Neural progenitor cell (in vitro differentiated cells): Measurements from ENCODE around the gene CCDC102B. TPM values are rescaled to one million over a fixed set of nuclear protein-coding genes. Genes with fewer than 3 reads are reported as not detected.

Experiments used
- DNase-seq: peaks from one replicate; pipeline ENCODE4 v3.0.0-alpha.2; 2016; ENCODE audit warnings: low spot score
- H2AFZ ChIP-seq: fragments of 200-600 bp; sonication (generic); replicated peaks from 2 replicates; pipeline ENCODE4 v1.6.1; 2016; ENCODE audit warnings: antibody characterized with exemption
- H3F3A ChIP-seq: fragments of 200-600 bp; sonication (generic); 2 replicates; pipeline ENCODE4 v1.6.1; 2016; ENCODE audit warnings: antibody characterized with exemption, low read depth
- H3K27ac ChIP-seq: fragments of 200-600 bp; sonication (generic); 2 replicates; pipeline ENCODE4 v1.5.1; 2016; ENCODE audit warnings: mild to moderate bottlenecking
- H3K27me3 ChIP-seq: fragments of 200-600 bp; sonication (generic); 2 replicates; pipeline ENCODE4 v1.6.1; 2016; ENCODE audit warnings: mild to moderate bottlenecking, moderate library complexity
- H3K36me3 ChIP-seq: fragments of 200-600 bp; sonication (generic); 2 replicates; pipeline ENCODE4 v1.5.1; 2016
- H3K4me1 ChIP-seq: fragments of 200-600 bp; sonication (generic); 2 replicates; pipeline ENCODE4 v1.6.1; 2016; ENCODE audit warnings: mixed run types
- H3K4me2 ChIP-seq: fragments of 200-600 bp; sonication (generic); 2 replicates; pipeline ENCODE4 v1.6.1; 2016
- H3K4me3 ChIP-seq: fragments of 200-600 bp; sonication (generic); 2 replicates; pipeline ENCODE4 v1.5.1; 2016
- H3K79me2 ChIP-seq: fragments of 200-600 bp; sonication (generic); 2 replicates; pipeline ENCODE4 v1.6.1; 2016; ENCODE audit warnings: low read depth
- H3K9ac ChIP-seq: fragments of 200-600 bp; sonication (generic); 2 replicates; pipeline ENCODE4 v1.6.1; 2016
- H3K9me3 ChIP-seq: fragments of 200-600 bp; sonication (generic); 2 replicates; pipeline ENCODE4 v1.5.1; 2016; ENCODE audit warnings: low read depth
- H4K20me1 ChIP-seq: fragments of 200-600 bp; sonication (generic); 2 replicates; pipeline ENCODE4 v1.6.1; 2016; ENCODE audit warnings: low read depth
- H3K27ac Mint-ChIP-seq: 3 replicates; pipeline ENCODE4 v1.8.0; 2021; ENCODE audit warnings: mixed read lengths
- H3K27me3 Mint-ChIP-seq: 2 replicates; pipeline ENCODE4 v1.8.0; 2022; ENCODE audit warnings: low read depth, mild to moderate bottlenecking, inconsistent platforms, moderate library complexity, mixed read lengths; ENCODE audit not compliant: insufficient read depth
- H3K36me3 Mint-ChIP-seq: 3 replicates; pipeline ENCODE4 v1.8.0; 2021; ENCODE audit warnings: mixed read lengths
- H3K4me1 Mint-ChIP-seq: 3 replicates; pipeline ENCODE4 v1.8.0; 2021; ENCODE audit warnings: mixed read lengths
- H3K4me3 Mint-ChIP-seq: 3 replicates; pipeline ENCODE4 v1.8.0; 2021; ENCODE audit warnings: mild to moderate bottlenecking, moderate library complexity, mixed read lengths
- H3K9me3 Mint-ChIP-seq: 3 replicates; pipeline ENCODE4 v1.8.0; 2020; ENCODE audit warnings: mixed read lengths
- EZH2 ChIP-seq: fragments of 200-600 bp; sonication (generic); IDR thresholded peaks from 2 replicates; pipeline ENCODE4 v1.6.1; 2017; ENCODE audit warnings: antibody characterized with exemption, mild to moderate bottlenecking, moderate library complexity
- EZH2phosphoT487 ChIP-seq: fragments of 200-600 bp; sonication (generic); IDR thresholded peaks from 2 replicates; pipeline ENCODE4 v1.6.1; 2017; ENCODE audit warnings: antibody characterized with exemption
- total RNA-seq: library from RNA; depleted of rRNA; stranded (reverse); fragments of >200 nt; gene quantifications from 2 replicates; pipeline ENCODE4 v1.2.3, GENCODE V29; 2015; ENCODE audit warnings: low replicate concordance
- TF ChIP-seq, protein P1 (sequence below): fragments of 200-600 bp; sonication (generic); IDR thresholded peaks from 2 replicates; pipeline ENCODE4 v1.5.1; 2017; ENCODE audit warnings: antibody characterized with exemption, mild to moderate bottlenecking

The CCDC102B gene
- 14.1 and 26.2 TPM in 2 replicates for total RNA-seq

DNA sequence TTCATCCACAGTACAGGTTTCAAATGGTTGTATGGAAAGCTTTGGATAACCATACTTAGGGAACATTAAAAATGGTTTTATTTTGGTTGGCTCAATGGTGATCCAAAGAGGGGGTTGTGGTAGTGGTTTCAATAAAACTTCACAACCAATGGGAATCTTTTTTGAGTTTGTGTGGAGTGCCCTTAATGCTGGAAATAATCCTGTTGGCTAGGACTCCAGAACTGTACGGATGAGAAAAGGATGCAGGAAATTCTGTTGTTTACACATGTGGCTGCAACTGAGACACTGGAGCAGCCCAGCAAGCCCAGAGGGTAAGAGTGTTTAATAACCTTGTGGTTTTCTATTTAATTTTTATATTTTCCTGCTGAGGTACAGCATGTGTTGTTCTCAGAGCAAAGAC is at the start of gene CCDC102B:
TSS of gene CCDC102B (plus strand) at position 210 of the 400 bp plus-strand sequence. CDS start 38,684 bp downstream, outside the sequence.
- Mint-ChIP-seq H3K27ac (peak within 1 kb of the TSS; percentile 24), H3K27me3 (no peaks in the 10 kb centered on the region), H3K9me3 (no peaks in the 10 kb centered on the region), H3K4me1 (no peaks in the 10 kb centered on the region), H3K4me3 (no peak within 1 kb of the TSS), H3K36me3 (peaks cover 1% of the 10 kb centered on the region)
- Histone ChIP-seq H3F3A (no peaks in the 10 kb centered on the region), H3K36me3 (no peaks in the 10 kb centered on the region), H3K9me3 (no peaks in the 10 kb centered on the region), H3K27me3 (no peaks in the 10 kb centered on the region), H3K79me2 (no peaks in the 10 kb centered on the region), H3K4me1 (no peaks in the 10 kb centered on the region), H3K9ac (no peak within 1 kb of the TSS), H2AFZ (no peak within 1 kb of the TSS), H4K20me1 (no peaks in the 10 kb centered on the region), H3K27ac (no peak within 1 kb of the TSS), H3K4me3 (no peak within 1 kb of the TSS), H3K4me2 (no peak within 1 kb of the TSS)
- no peak for TF ChIP-seq EZH2phosphoT487
- TF ChIP-seq EZH2, result no peak
- TF ChIP-seq, protein P1, sequence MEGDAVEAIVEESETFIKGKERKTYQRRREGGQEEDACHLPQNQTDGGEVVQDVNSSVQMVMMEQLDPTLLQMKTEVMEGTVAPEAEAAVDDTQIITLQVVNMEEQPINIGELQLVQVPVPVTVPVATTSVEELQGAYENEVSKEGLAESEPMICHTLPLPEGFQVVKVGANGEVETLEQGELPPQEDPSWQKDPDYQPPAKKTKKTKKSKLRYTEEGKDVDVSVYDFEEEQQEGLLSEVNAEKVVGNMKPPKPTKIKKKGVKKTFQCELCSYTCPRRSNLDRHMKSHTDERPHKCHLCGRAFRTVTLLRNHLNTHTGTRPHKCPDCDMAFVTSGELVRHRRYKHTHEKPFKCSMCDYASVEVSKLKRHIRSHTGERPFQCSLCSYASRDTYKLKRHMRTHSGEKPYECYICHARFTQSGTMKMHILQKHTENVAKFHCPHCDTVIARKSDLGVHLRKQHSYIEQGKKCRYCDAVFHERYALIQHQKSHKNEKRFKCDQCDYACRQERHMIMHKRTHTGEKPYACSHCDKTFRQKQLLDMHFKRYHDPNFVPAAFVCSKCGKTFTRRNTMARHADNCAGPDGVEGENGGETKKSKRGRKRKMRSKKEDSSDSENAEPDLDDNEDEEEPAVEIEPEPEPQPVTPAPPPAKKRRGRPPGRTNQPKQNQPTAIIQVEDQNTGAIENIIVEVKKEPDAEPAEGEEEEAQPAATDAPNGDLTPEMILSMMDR, result no peak
- DNase-seq, result no peak

DNA sequence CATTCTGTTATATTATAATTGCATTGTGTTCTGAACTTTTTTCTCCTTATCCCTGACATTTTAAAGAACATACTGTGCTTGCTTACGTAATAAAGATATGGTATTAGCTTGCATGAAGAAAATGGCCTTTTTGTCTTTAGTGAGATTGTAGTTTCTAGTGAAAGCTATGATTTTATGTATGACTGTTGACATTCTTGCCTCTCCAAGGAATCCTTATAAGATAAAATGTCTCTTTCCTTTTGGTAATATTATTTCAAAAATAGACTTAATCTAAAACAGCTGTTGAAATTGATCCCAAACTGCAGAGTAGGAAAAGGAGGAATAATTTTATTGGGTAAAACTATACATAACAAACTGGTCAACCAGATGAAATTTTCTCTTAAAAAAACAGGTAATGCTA is 40.8 kb upstream of the CCDC102B start:
- no peak overlapping the region for H3K4me3 ChIP-seq
- H4K20me1 ChIP-seq, result no peaks in the 10 kb centered on the region
- H3K4me1 Mint-ChIP-seq, result no peaks in the 10 kb centered on the region
- H3K4me1 ChIP-seq, result no peaks in the 10 kb centered on the region
- peaks cover 12% of the 10 kb centered on the region for H3K9me3 Mint-ChIP-seq
- no peak overlapping the region for H3K4me2 ChIP-seq
- H3K36me3 ChIP-seq, result no peaks in the 10 kb centered on the region
- no peak overlapping the region for H3K9ac ChIP-seq
- H3K27me3 Mint-ChIP-seq, result no peaks in the 10 kb centered on the region
- DNase-seq, result no peak
- no peaks in the 10 kb centered on the region for H3K79me2 ChIP-seq
- H3F3A ChIP-seq, result no peaks in the 10 kb centered on the region
- TF ChIP-seq EZH2phosphoT487 (no peak), EZH2 (no peak)
- TF ChIP-seq, protein P1, result no peak
- H3K4me3 Mint-ChIP-seq, result no peak overlapping the region
- no peaks in the 10 kb centered on the region for H3K9me3 ChIP-seq
- no peak overlapping the region for H3K27ac ChIP-seq
- H3K27ac Mint-ChIP-seq, result no peak overlapping the region
- peaks cover 3% of the 10 kb centered on the region for H3K36me3 Mint-ChIP-seq
- no peak overlapping the region for H2AFZ ChIP-seq
- no peaks in the 10 kb centered on the region for H3K27me3 ChIP-seq

DNA sequence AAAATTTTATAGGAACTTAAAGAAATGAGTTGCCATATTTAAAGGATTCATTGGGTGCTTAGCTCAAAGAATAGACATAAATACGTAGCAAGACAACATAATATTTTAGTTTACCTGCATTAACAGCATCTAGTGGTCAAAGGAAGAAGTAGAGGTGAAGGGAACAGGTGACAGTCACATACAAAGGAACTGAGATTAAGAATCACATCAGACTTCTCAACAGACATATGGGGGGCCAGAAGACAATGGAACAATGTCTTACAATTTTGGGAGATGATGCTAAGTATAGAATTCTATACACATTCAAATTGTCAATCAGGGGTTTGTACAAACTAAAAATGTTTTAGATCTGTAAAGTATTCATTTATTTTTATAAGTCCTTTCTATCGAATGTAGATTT is 38.6 kb upstream of the CCDC102B start:
- Histone ChIP-seq H2AFZ (no peak overlapping the region), H3K4me1 (no peaks in the 10 kb centered on the region), H3K4me3 (no peak overlapping the region), H3K79me2 (no peaks in the 10 kb centered on the region), H3K4me2 (no peak overlapping the region), H3K36me3 (no peaks in the 10 kb centered on the region), H3K27me3 (no peaks in the 10 kb centered on the region), H3K27ac (no peak overlapping the region), H3K9me3 (no peaks in the 10 kb centered on the region), H4K20me1 (no peaks in the 10 kb centered on the region), H3K9ac (no peak overlapping the region), H3F3A (no peaks in the 10 kb centered on the region)
- DNase-seq, result no peak
- H3K9me3 Mint-ChIP-seq, result peaks cover 12% of the 10 kb centered on the region
- H3K36me3 Mint-ChIP-seq, result peaks cover 3% of the 10 kb centered on the region
- TF ChIP-seq EZH2 (no peak), EZH2phosphoT487 (no peak)
- TF ChIP-seq, protein P1, result no peak
- H3K27me3 Mint-ChIP-seq, result no peaks in the 10 kb centered on the region
- H3K4me3 Mint-ChIP-seq, result no peak overlapping the region
- peaks cover 3% of the 10 kb centered on the region for H3K4me1 Mint-ChIP-seq
- H3K27ac Mint-ChIP-seq, result no peak overlapping the region
